ENCODE data around the gene CCN6.

GRCh38 chr6:112016320-112016719 lies 37.6 kb upstream of the CCN6 start:
- TF ChIP-seq EZH2 (IDR thresholded peaks at IDR 0.05; ENCODE audit: low read length, missing control alignments) (no peak), CTCF (conservative IDR thresholded peaks at IDR 0.05 in 1 of 2, IDR thresholded peaks at IDR 0.05 in 1 of 2; ENCODE audit: low read depth in 1 of 2, low read length in 2 of 2) (no peak)
